ENCODE data around the gene GLYAT. TPM values are rescaled to one million over a fixed set of nuclear protein-coding genes. Genes with fewer than 3 reads are reported as not detected.

Gene GLYAT
- total RNA-seq, 1 experiment from 2014 or later: not detected

DNA sequence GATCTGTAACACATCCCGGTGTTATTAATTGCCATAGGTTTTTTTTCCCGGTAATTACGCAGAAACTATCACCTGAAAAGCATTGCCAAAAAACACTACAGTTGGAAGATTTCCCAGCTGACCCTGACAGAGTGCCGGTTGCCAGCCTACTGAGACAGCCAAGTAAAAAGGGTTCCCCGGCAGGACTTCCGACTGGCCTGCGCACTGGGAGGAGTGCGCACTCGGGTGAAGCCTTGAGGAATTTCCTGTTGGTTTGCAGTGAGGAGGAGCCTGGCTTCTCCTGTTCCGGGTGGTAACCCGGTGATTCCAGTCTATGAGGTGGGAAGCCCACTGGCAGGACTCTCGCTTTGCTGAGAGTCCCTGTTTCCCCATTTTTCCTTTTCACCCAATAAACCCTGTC lies 57.1 kb downstream of the GLYAT start:
- ChIA-PET CTCF (interaction anchor here (1.6 kb wide), 1 partner anchor 96 kb away, joined by 4 read pairs; no protein-coding TSS in a partner anchor), POLR2A (no interaction called here), RAD21 (ENCODE audit: low non-redundant PET in 1 of 2, low total read pairs in 2 of 2, uncharacterized antibody in 2 of 2, unreplicated experiment in 2 of 2) (no interaction called here)
- BruUV-seq (replicated peaks): no TSS peak
- Histone ChIP-seq H3K4me2 (ENCODE audit: low read length) (no peak overlapping the region), H3K27ac (ENCODE audit: low read depth, low read length) (no peak overlapping the region), H3K79me2 (ENCODE audit: insufficient read depth, low read length) (no peaks in the 10 kb centered on the region), H3K9ac (ENCODE audit: low read length) (no peak overlapping the region), H3K9me2 (ENCODE audit: insufficient read depth) (no peaks in the 10 kb centered on the region), H4K20me1 (ENCODE audit: insufficient read depth) (no peaks in the 10 kb centered on the region), H3K4me1 (ENCODE audit: control insufficient read depth in 1 of 2, insufficient read depth in 2 of 2, low read length in 2 of 2) (no peaks in the 10 kb centered on the region; a peak in 1 of 4 replicates), H3K4me3 (replicated peaks in 1 of 2; ENCODE audit: low read depth in 1 of 2, low read length in 2 of 2) (no peak overlapping the region), H2AFZ (ENCODE audit: low read depth, low read length, poor library complexity, severe bottlenecking) (no peak overlapping the region), H3K9me3 (ENCODE audit: control insufficient read depth in 1 of 2, insufficient read depth in 1 of 2, low read depth in 1 of 2, low read length in 2 of 2) (no peaks in the 10 kb centered on the region), H3K27me3 (ENCODE audit: insufficient read depth, low read length) (no peaks in the 10 kb centered on the region), H3K36me3 (ENCODE audit: control insufficient read depth in 1 of 2, insufficient read depth in 2 of 2, low read length in 2 of 2) (no peaks in the 10 kb centered on the region)
- TF ChIP-seq EZH2phosphoT487 (IDR thresholded peaks at IDR 0.05; ENCODE audit: borderline replicate concordance) (no peak), SRF (IDR thresholded peaks at IDR 0.05; ENCODE audit: low read depth) (no peak), SP1 (IDR thresholded peaks at IDR 0.05; ENCODE audit: low read depth) (no peak), FOSL1 (IDR thresholded peaks at IDR 0.05; ENCODE audit: low read depth) (no peak), ZNF274 (IDR thresholded peaks at IDR 0.05; ENCODE audit: low read depth, low read length) (no peak), ZFX (IDR thresholded peaks at IDR 0.05) (no peak)
- TF ChIP-seq, protein P1, sequence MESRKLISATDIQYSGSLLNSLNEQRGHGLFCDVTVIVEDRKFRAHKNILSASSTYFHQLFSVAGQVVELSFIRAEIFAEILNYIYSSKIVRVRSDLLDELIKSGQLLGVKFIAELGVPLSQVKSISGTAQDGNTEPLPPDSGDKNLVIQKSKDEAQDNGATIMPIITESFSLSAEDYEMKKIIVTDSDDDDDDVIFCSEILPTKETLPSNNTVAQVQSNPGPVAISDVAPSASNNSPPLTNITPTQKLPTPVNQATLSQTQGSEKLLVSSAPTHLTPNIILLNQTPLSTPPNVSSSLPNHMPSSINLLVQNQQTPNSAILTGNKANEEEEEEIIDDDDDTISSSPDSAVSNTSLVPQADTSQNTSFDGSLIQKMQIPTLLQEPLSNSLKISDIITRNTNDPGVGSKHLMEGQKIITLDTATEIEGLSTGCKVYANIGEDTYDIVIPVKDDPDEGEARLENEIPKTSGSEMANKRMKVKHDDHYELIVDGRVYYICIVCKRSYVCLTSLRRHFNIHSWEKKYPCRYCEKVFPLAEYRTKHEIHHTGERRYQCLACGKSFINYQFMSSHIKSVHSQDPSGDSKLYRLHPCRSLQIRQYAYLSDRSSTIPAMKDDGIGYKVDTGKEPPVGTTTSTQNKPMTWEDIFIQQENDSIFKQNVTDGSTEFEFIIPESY (IDR thresholded peaks at IDR 0.05; ENCODE audit: extremely low read depth, insufficient replicate concordance, low read length): no peak
- no peak for ATAC-seq
- DNase-seq (ENCODE audit: low read depth, low spot score): no peak
- intact Hi-C loops (cut with micrococcal nuclease): loop anchor here (1.0 to 2.0 kb wide), 3 partner anchors 20 to 114 kb away; no protein-coding TSS in a partner anchor

DNA sequence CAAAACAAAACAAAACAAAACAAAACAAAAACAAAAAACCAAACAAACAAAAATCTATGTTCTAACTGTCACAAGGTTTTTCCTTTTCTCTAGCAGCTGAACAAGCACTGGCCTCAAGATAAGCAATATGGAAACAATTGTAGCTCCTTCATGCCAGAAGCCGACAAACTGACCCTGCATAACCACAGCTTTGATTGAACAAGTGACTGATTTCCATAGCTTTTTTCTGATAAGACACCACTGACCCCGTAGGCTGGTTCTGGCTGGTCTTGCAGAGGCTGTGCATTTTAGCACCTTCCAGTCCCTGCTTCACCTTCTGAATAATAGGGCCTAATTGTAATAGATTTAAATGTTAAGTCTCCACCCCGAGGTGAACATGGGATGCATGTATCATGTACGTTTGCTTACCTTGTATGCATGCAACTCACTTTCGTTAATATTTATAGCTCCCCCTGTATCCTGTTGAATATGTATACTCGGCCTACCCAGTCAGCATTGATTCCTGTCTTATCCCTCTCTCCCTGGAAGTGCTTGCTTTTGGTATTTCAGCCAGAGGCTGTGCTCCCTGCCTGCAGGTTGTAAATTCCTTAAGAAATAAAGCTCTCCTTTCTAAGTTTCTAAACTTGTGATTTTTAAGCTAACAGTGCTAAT lies 59.6 kb downstream of the GLYAT start:
- Histone ChIP-seq H3K4me1 (ENCODE audit: control insufficient read depth in 1 of 2, insufficient read depth in 2 of 2, low read length in 2 of 2) (no peaks in the 10 kb centered on the region; a peak in 1 of 4 replicates), H3K79me2 (ENCODE audit: insufficient read depth, low read length) (no peaks in the 10 kb centered on the region), H3K36me3 (ENCODE audit: control insufficient read depth in 1 of 2, insufficient read depth in 2 of 2, low read length in 2 of 2) (no peaks in the 10 kb centered on the region), H3K9ac (ENCODE audit: low read length) (no peak overlapping the region), H3K9me3 (ENCODE audit: control insufficient read depth in 1 of 2, insufficient read depth in 1 of 2, low read depth in 1 of 2, low read length in 2 of 2) (no peaks in the 10 kb centered on the region), H3K4me2 (ENCODE audit: low read length) (no peak overlapping the region), H3K4me3 (replicated peaks in 1 of 2; ENCODE audit: low read depth in 1 of 2, low read length in 2 of 2) (no peak overlapping the region), H3K27me3 (ENCODE audit: insufficient read depth, low read length) (no peaks in the 10 kb centered on the region), H3K27ac (ENCODE audit: low read depth, low read length) (no peak overlapping the region), H2AFZ (ENCODE audit: low read depth, low read length, poor library complexity, severe bottlenecking) (no peak overlapping the region), H4K20me1 (ENCODE audit: insufficient read depth) (no peaks in the 10 kb centered on the region), H3K9me2 (ENCODE audit: insufficient read depth) (no peaks in the 10 kb centered on the region)
- ChIA-PET RAD21 (ENCODE audit: low non-redundant PET in 1 of 2, low total read pairs in 2 of 2, uncharacterized antibody in 2 of 2, unreplicated experiment in 2 of 2) (no interaction called here), POLR2A (no interaction called here), CTCF (no interaction called here)
- no TSS peak for BruUV-seq (replicated peaks)
- intact Hi-C loops (cut with micrococcal nuclease): no loop called here
- ATAC-seq: no peak
- no peak for DNase-seq (ENCODE audit: low read depth, low spot score)
- TF ChIP-seq CTCF (IDR thresholded peaks at IDR 0.05 in 2 of 3, conservative IDR thresholded peaks at IDR 0.05 in 1 of 3; ENCODE audit: borderline replicate concordance in 1 of 3, insufficient read depth in 1 of 3, low read depth in 2 of 3, low read length in 2 of 3) (no peak), TCF7L2 (IDR thresholded peaks at IDR 0.05; ENCODE audit: borderline replicate concordance, extremely low read depth, insufficient read depth, insufficient read length) (no peak), FOSL1 (IDR thresholded peaks at IDR 0.05; ENCODE audit: low read depth) (no peak), EZH2phosphoT487 (IDR thresholded peaks at IDR 0.05; ENCODE audit: borderline replicate concordance) (no peak)
- TF ChIP-seq, protein P2, sequence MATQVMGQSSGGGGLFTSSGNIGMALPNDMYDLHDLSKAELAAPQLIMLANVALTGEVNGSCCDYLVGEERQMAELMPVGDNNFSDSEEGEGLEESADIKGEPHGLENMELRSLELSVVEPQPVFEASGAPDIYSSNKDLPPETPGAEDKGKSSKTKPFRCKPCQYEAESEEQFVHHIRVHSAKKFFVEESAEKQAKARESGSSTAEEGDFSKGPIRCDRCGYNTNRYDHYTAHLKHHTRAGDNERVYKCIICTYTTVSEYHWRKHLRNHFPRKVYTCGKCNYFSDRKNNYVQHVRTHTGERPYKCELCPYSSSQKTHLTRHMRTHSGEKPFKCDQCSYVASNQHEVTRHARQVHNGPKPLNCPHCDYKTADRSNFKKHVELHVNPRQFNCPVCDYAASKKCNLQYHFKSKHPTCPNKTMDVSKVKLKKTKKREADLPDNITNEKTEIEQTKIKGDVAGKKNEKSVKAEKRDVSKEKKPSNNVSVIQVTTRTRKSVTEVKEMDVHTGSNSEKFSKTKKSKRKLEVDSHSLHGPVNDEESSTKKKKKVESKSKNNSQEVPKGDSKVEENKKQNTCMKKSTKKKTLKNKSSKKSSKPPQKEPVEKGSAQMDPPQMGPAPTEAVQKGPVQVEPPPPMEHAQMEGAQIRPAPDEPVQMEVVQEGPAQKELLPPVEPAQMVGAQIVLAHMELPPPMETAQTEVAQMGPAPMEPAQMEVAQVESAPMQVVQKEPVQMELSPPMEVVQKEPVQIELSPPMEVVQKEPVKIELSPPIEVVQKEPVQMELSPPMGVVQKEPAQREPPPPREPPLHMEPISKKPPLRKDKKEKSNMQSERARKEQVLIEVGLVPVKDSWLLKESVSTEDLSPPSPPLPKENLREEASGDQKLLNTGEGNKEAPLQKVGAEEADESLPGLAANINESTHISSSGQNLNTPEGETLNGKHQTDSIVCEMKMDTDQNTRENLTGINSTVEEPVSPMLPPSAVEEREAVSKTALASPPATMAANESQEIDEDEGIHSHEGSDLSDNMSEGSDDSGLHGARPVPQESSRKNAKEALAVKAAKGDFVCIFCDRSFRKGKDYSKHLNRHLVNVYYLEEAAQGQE (IDR thresholded peaks at IDR 0.05; ENCODE audit: low read depth): no peak
- TF ChIP-seq, protein P3, sequence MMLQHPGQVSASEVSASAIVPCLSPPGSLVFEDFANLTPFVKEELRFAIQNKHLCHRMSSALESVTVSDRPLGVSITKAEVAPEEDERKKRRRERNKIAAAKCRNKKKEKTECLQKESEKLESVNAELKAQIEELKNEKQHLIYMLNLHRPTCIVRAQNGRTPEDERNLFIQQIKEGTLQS (IDR thresholded peaks at IDR 0.05): no peak

All from HCT116 (cell line).